ENCODE measurements around the gene HOXD8. TPM values are rescaled to one million over a fixed set of nuclear protein-coding genes. Genes with fewer than 3 reads are reported as not detected.
A peak's percentile ranks its signal among the peaks of the same experiment; 100 is the strongest.

The HOXD8 gene
- total RNA-seq, 4 donors from 2014 or later, result 12.6 to 19.5 (median 16.7) TPM

- no peak overlapping the region for H3K27ac ChIP-seq
- no peak overlapping the region for H3K4me3 ChIP-seq
- H3K4me1 ChIP-seq, result peaks cover 0 to 37% (median 4%) of the 10 kb centered on the region in 4 donors
Observed at GRCh38 chr2:176111309-176111663, 18.2 kb upstream of the HOXD8 start.

GRCh38 chr2:176111846-176112374 is 17.6 kb upstream of the HOXD8 start:
- H3K36me3 ChIP-seq, result no peaks in the 10 kb centered on the region
- no peaks in the 10 kb centered on the region for H3K9me3 ChIP-seq
- TF ChIP-seq POLR2A (IDR thresholded peaks at IDR 0.05) (no peak), EP300 (IDR thresholded peaks at IDR 0.05) (no peak), CTCF (IDR thresholded peaks at IDR 0.05) (no peak)
- peaks cover 0 to 36% (median 4%) of the 10 kb centered on the region in 4 donors for H3K4me1 ChIP-seq
- no peak overlapping the region for H3K27ac ChIP-seq
- WGBS, 2 donors, result 8 to 10% methylated on average over 21 to 29 of the region's 29 CpGs
- peaks cover 0 to 97% of the 10 kb centered on the region in 2 donors for H3K27me3 ChIP-seq
- DNase-seq (ENCODE audit: low spot score in 2 of 2), result no peak
- H3K4me3 ChIP-seq, result no peak overlapping the region

More at GRCh38 chr2:176111309-176111663, 18.2 kb upstream of the HOXD8 start:
- TF ChIP-seq EP300 (IDR thresholded peaks at IDR 0.05), result peak in 1 of 2 donors; percentile 14
- TF ChIP-seq POLR2A (IDR thresholded peaks at IDR 0.05), result no peak
- TF ChIP-seq CTCF (IDR thresholded peaks at IDR 0.05), result peak in 4 of 5 experiments; percentile 23 to 32 (median 26)
- no peaks in the 10 kb centered on the region for H3K9me3 ChIP-seq
- H3K36me3 ChIP-seq, result no peaks in the 10 kb centered on the region
- peaks cover 0 to 97% of the 10 kb centered on the region in 2 donors for H3K27me3 ChIP-seq
- peak in 1 of 2 donors; percentile 46 for DNase-seq (ENCODE audit: low spot score in 2 of 2)
- WGBS, 2 donors, result 5 to 7% methylated on average over 16 of the region's 16 CpGs

- Histone ChIP-seq H3K27me3 (peaks cover 0 to 99% of the 10 kb centered on the region in 2 donors), H3K4me1 (peaks cover 0 to 36% (median 4%) of the 10 kb centered on the region in 4 donors), H3K4me3 (no peak overlapping the region), H3K36me3 (no peaks in the 10 kb centered on the region), H3K9me3 (no peaks in the 10 kb centered on the region), H3K27ac (no peak overlapping the region)
- 19 to 28% methylated on average over 24 to 39 of the region's 40 CpGs for WGBS, 2 donors
- no peak for DNase-seq (ENCODE audit: low spot score in 2 of 2)
- TF ChIP-seq POLR2A (IDR thresholded peaks at IDR 0.05), result no peak
- TF ChIP-seq CTCF (IDR thresholded peaks at IDR 0.05), result no peak
- no peak for TF ChIP-seq EP300 (IDR thresholded peaks at IDR 0.05)
Observed at GRCh38 chr2:176112375-176113302, 16.9 kb upstream of the HOXD8 start.

GRCh38 chr2:176114120-176114929 is 15.2 kb upstream of the HOXD8 start:
- Histone ChIP-seq H3K4me3 (no peak overlapping the region), H3K27me3 (peaks cover 0 to 100% of the 10 kb centered on the region in 2 donors), H3K9me3 (no peaks in the 10 kb centered on the region), H3K4me1 (peaks cover 0 to 23% (median 0%) of the 10 kb centered on the region in 4 donors), H3K27ac (no peak overlapping the region), H3K36me3 (no peaks in the 10 kb centered on the region)
- TF ChIP-seq POLR2A (IDR thresholded peaks at IDR 0.05) (no peak), CTCF (IDR thresholded peaks at IDR 0.05) (no peak), EP300 (IDR thresholded peaks at IDR 0.05) (no peak)
- 37 to 39% methylated on average over 26 of the region's 26 CpGs for WGBS, 2 donors
- no peak for DNase-seq (ENCODE audit: low spot score in 2 of 2)
